Right lobe of liver (tissue), 4 donors: ENCODE measurements around the gene C11orf68.

Source experiments
- CTCF ChIP-seq, 4 donors: fragments of 200-600 bp in 3 of 4; fragments of 450-650 bp in 1 of 4; IDR thresholded peaks; one replicate each; pipeline versions ENCODE4 v1.5.1 to v1.8.0; 2016 to 2022; ENCODE audit warnings: antibody characterized with exemption in 4 of 4, mild to moderate bottlenecking in 2 of 4
- POLR2A ChIP-seq: fragments of 450-650 bp; IDR thresholded peaks from one replicate; pipeline ENCODE4 v1.6.1; 2017; ENCODE audit warnings: antibody characterized with exemption, mild to moderate bottlenecking
- donor health status: DM: no; HTN: no; CAD: no.
- donor health status: DM: no; HTN: no; CAD: no.
- donor health status: DM: no; HTN: yes; CAD: no.

GRCh38 chr11:65954771-65955170 lies 35.9 kb upstream of the C11orf68 start:
- TF ChIP-seq CTCF (IDR thresholded peaks at IDR 0.05): no peak
- TF ChIP-seq POLR2A: no peak
